Epithelial cell of prostate (primary cell): ENCODE data around the gene IRF2.
"Not testable (repeated sequence)": the region's sequence is repeated elsewhere in the genome, so short reads cannot be mapped to it uniquely, and the experiment has no call there.

Experiments
- DNase-seq: peaks from one replicate; pipeline ENCODE4 v3.0.0-alpha.2; 2011; ENCODE audit warnings: low read depth, low spot score
- H3K27ac ChIP-seq: fragments of 450-650 bp; 2 replicates; pipeline ENCODE4 v1.5.1; 2017; ENCODE audit warnings: mild to moderate bottlenecking

Gene IRF2

GRCh38 chr4:184397516-184398163, 76.7 kb downstream of the IRF2 start:
- no peak for DNase-seq
- H3K27ac ChIP-seq = no peak overlapping the region

DNA sequence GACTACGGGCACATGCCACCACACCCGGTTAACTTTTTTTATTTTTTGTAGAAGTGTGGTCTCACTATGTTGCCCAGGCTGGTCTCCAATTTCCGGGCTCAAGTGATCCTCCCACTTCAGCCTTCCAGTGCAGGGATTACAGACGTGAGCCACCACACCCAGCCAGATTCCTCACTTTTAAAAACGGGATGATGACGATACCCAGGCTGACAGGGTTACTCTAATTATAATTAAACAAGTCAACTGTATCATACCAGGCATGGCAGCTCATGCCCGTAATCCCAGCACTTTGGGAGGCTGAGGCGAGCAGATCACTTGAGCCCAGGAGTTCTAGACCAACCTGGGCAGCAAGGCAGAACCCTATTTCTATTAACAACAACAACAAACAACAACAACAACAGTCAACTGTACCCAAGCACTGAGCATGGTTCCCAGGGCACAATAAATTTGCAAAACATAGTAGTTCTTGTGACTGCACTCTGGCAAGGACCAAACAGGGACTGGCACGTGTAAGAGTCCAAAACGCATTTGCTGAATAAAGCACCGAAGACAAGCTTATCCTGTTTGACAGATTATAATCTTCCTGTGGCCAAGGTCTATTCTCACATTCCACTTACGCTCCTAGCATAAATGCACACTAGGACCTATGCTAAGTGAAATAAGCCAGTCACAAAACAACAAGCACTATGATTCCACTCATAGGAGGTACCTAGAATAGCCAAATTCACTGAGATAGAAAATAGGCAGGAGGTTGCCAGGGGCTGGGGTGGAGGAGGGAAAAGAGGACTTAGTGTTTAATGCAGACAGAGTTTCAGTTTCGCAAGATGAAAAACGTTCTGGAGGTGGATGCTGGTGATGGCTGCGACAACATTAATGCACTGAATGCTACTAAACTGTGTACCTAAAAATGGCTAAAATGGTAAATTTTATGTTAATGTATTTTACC, 77.5 kb downstream of the IRF2 start:
- no peak for DNase-seq
- H3K27ac ChIP-seq = no peak overlapping the region

DNA sequence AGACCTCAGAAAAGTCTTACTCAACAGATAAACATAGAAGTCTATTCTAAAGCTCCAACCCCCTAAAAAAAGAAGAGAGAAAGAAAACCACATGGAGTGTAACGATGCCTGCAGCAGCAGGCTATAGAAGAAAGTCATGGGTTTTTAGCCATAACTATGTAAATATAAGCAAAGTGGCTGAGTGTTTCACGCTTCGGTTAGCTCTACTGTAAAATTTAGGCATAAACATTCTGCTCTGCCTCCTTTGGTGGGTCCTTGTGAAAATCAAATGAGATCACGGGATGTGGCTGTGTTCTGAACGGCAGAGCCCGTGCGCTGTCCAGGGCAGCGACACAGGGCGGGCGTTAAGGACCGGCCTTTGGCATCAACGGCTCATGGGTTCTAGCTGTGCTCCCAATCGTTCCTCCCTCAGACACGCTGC, 78.4 kb downstream of the IRF2 start:
- DNase-seq = no peak
- no peak overlapping the region for H3K27ac ChIP-seq

DNA sequence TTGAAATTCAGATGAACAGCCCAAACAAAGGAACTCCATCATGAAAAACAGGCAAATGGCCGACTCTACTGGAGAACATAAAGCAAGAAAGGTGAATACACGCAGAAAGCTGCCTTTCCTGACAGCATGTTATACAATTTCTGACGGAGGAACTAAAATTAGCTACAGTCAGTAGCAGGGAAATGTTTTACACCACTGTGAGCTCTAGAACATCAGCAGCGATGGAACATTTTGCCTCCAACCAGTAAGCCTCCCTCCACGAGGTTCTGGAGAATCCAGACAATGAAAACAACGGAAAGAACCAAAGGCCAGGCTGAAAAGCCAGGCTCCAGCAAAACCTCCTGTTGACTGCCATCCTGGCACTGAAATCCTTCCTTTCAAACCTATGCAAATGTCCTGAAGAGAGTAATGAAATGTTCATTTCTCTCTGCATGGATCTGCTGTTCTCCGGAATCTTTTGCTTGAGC, 78.9 kb downstream of the IRF2 start:
- H3K27ac ChIP-seq = no peak overlapping the region
- DNase-seq = no peak

DNA sequence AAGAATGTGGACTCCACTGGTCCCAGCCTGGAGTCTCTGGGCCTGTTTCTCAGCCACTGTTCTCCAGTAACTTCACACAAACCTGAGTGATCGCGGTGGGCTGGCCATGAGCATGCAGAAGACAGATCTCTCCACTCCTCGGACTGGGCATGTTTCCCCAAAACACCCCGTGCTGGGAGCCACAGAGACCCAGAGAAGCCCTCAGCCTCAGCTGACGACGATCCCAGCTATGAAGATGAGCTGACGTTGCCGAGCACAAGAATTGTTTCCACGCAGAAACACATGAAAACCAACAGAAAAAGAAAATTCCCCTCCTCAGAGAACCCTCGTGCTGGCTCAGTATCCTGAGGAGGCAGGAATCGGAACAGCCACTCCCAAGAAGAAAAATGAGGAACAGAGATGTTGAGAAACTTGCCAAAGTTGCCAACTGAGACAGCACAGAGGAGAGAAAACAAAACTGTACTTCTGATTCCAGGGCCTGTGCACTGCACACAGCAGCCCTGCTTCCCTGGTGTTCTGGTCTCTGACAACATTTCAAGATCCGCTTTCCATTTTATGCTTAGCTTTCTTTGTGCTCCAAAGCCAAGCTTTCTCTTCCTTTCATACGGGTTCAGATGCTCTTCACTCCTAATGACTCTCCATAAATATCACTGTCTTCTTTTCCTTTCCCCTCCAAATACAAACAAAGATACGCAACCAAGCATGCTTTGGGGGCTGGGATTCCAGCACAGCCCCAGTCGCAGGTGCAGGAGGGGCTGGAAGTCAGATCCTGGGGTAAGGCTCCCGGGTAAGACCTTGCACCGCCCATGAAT, 81.4 kb downstream of the IRF2 start:
- no peak for DNase-seq
- no peak overlapping the region for H3K27ac ChIP-seq

DNA sequence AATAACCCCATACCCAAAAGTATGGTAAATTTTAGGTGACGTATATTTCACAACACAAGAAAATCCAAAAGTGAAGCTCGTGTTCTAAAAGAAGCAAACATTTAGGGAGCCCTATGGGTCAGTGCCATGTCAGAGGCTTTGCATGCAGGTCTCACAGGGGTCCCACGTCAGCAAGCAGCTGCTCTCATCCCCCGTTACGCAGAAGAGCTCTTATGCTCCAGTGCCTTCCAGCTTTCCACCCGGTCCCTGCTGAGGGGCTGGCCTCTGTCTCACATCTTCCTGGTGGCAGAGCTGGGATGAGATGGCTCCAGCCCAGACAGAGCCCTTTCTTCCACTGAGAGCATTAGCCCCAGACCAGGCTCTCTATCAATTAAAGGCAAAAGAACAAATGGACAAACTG, 82.0 kb downstream of the IRF2 start:
- no peak overlapping the region for H3K27ac ChIP-seq
- no peak for DNase-seq

DNA sequence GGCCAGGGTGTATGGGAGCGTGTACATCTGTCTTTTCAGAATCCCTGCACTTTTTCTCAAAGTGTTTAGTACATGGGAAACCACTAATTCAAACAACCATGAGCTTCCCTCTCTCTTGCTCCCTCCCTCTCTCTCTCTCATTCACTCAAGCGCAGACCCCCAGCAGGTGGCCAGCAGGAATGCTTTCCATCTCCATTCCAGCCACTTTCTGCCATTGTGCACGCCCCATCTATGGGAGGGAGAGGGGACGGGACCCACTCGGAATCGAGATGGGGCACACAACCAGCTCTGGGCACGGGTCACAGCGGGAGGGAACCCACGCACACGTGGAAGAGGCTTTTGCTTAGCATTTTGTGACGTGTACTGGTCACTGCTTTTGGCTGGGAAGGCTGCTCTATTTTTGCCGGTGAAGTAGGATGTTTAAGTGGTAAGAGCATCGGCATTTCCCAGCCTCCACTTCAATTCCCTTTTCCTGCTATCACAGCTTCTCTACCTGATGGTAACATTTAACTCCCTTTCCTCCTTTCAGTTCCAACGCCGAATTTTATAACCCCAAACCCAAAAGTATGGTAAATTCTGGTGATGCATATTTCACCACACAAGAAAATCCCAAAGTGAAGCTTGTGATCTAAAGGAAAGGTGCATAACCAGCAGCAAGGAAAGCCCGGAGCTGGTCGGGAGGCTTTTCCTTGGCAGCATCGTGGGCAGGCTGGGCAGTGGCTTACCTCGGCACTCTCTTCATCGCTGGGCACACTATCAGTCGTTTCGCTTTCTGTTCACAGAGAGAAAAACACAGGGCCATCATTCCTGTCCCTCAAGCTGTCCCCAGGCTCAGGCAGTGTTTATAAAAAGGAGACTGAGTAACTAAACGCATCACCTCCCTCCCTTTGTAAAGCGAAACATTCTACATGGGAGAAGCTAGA, 84.1 kb downstream of the IRF2 start:
- DNase-seq = no peak
- no peak overlapping the region for H3K27ac ChIP-seq

DNA sequence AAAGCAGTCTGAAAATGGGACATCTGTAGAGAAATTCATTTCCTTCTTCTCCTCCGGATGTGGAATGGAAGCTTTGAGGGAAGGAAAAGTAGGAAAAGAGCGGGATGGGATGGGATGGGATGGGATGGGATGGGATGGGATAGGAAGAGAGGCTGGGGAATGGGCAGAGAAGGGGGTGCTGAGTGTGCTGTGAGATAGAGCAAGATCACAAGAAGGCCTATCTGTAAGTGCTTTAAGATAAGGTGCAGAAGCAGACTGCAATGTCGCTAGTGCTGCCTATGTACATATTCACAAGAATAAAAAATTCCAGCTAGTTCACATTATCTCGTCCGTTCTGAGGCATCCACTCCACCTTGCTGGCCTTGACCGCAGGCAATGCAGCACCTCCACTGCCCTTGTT, 86.2 kb downstream of the IRF2 start:
- no peak overlapping the region for H3K27ac ChIP-seq
- DNase-seq = no peak

- no peak for DNase-seq
These were observed 87.0 kb downstream of the IRF2 start for GRCh38 chr4:184387351-184387750.

GRCh38 chr4:184386271-184386781, 88.0 kb downstream of the IRF2 start:
- DNase-seq = no peak
- peak overlapping the region; percentile 82 for H3K27ac ChIP-seq

More at GRCh38 chr4:184387351-184387750, 87.0 kb downstream of the IRF2 start:
- H3K27ac ChIP-seq = no peak overlapping the region

GRCh38 chr4:184385705-184386141, 88.6 kb downstream of the IRF2 start:
- peak; percentile 72 for DNase-seq
- H3K27ac ChIP-seq = peak overlapping the region; percentile 82

DNA sequence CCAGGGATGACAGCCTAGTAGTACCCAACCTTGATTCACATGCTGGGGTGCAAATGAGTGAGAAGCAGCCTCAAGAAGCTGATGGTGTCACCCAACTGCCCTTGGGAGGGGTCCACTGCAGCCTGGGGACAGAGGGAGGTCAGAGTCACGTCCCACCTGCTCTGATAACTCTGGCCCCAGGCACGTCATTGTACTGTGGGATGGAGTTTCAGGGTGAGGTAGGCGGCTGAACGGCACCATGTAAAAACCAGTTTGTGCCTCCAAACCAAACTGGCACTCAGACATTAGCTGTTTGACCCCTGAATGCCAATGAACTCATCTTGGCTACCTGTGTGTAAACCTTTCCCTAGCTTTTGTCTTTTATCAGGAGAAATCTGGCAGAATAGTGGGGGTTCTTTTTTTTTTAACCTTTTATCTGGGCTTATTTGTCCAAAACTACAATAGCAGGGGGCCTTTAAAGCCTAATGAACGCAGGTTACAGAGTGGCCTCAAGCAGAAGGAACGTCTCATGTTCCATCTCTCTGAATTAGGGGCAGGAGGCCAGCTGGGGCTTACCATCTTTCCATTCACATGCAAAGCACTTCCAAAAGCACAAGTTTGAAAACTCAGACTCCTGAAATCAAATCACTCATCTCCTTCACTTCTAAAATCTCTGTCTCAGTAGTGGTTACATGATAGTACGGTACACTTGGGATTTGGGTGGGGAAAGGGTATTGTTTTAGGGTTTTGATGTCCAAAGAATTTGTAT, 89.4 kb downstream of the IRF2 start:
- no peak for DNase-seq
- H3K27ac ChIP-seq = peak overlapping the region; percentile 82

DNA sequence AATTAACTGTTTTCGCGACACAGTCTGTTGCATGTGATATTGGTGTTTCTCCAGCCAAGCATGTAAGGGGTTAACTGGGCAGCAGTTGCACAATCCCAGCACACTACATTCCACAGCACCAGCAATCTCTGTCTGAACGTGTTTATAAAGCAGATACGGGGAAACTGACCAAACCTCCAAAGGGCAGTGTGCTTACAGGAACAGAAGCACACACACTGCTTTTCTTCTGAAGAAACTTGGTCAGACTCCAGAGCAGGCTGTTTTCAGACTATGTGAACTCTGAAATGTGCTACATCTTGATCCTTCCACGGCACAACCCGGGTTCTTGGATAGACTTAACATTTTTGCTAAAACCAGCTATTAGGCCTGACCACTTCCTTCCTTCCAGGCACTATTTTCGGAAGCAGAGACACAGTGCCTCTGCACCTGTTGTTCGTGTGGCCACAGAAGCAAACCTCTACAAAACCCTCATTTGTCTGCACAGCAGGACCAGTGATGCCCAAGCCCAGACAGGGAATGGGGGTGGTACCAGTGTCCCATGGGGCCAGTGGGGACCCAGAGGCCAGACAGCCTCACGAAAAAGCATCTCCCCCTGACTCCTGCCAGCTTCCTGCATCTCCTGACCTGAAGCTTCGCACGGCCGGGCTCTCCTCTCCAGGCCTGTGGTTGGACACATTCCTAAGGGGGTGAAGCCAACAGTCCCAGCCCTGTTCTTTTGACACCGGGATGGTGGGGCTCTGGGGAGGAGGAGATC, 90.1 kb downstream of the IRF2 start:
- peak overlapping the region; percentile 82 for H3K27ac ChIP-seq
- peak; percentile 79 for DNase-seq

DNA sequence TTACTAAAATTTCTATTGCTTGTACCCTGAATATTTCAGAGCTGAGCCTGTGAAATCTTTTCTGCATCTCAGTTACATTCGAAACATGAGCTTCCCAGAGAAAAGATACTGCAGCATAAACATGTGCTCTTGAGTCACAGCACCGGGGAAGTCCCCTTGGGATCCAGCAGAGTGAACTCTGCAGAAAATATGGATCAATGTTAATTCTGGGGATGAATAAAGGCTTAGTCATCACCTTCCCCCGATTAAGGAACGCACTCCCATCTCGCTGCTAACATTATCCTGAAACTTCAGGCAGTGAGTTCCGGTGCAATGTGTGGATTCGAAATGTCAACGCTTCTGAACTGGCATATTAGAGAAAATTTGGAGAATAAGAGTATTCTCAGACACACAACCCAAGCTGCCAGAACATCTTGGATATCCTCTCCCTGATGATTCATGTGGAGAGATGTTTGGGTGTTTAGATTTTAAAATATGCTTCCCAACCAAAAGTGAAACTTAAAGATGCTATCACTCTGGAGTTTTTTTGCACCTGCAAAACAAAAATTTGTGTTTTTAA, 90.8 kb downstream of the IRF2 start:
- peak; percentile 84 for DNase-seq
- peak overlapping the region; percentile 82 for H3K27ac ChIP-seq

DNA sequence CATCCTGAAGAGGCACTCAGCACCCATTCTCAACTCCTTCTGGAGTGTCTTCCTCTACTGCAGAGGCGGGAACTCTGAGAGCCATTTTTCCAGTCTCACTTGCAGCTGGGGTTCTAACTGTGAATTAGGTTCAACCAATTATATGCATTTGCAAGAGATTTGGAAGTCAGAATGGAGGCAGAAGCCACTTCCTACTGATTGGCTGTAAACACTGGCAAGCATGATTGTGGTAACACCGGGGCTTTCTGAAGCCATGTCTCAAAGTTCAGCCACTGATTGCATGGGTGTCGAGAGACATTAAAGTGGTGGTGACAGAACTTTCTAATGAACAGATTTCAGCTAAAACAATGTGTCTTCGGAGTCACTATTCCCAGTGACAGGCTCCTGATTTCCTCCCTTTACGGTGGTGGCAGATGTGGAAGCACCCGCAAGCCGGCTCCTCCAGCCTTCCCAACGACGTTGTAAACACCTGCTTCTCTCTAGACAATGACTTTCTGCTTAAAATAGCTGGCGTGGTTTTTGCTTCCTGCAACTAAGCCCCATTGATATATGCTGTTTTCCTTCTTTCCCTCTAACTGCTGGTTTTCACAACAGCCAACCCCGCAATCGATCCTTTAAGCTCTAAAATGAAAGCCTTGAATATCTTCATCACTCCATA, 92.0 kb downstream of the IRF2 start:
- DNase-seq = no peak
- peak overlapping the region; percentile 82 for H3K27ac ChIP-seq

GRCh38 chr4:184380707-184381106, 93.6 kb downstream of the IRF2 start:
- DNase-seq = no peak
- no peak overlapping the region for H3K27ac ChIP-seq

GRCh38 chr4:184380214-184380613, 94.1 kb downstream of the IRF2 start:
- not testable (repeated sequence) for H3K27ac ChIP-seq, DNase-seq
